K562 treated with DMSO at 1 percent for 48 hours (cell line): ENCODE measurements around the gene IL4. TPM values are rescaled to one million over a fixed set of nuclear protein-coding genes. Genes with fewer than 3 reads are reported as not detected.

Source experiments
- total RNA-seq: library from RNA; unstranded; fragments of 300-600 nt; gene quantifications from 2 replicates; pipeline ENCODE4 v1.2.3, GENCODE V29; 2022; ENCODE audit warnings: low replicate concordance; ENCODE audit errors: extremely low read depth

The IL4 gene
- total RNA-seq: not detected in 2 replicates

GRCh38 chr5:132673939-132674630 is at the start of gene IL4:
TSS of gene IL4 (plus strand) at chr5:132673989. CDS start at chr5:132674051, 62 bp downstream.

DNA sequence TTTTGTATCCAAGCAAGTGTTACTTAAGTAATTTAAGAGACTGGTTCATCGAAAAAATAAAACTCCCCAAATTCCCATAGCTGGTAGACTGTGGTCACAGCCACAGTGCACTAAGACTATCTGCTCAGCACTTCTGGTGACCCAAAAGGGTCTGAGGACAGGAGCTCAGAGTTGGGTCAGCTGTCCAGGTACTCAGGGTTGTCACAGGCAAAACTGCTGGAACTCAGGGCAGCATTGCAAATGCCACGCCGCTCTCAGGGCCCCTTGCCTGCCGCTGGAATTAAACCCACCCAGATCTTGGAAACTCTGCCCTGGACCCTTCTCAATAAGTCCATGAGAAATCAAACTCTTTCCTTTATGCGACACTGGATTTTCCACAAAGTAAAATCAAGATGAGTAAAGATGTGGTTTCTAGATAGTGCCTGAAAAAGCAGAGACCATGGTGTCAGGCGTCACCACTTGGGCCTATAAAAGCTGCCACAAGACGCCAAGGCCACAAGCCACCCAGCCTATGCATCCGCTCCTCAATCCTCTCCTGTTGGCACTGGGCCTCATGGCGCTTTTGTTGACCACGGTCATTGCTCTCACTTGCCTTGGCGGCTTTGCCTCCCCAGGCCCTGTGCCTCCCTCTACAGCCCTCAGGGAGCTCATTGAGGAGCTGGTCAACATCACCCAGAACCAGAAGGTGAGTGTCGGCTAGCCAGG is 16.0 kb upstream of the IL4 start, which contains the start of gene IL13:
Gene IL13, plus strand, starts transcription at position 498 of the 705 bp plus-strand sequence. Its CDS starts 14 bp downstream, at position 512.

Other genes starting within 250 kb of the IL4 start
- gene IRF1, start 183.2 kb upstream of the IL4 start, total RNA-seq: not detected in 2 replicates
- gene IL5, start 130.5 kb upstream of the IL4 start, total RNA-seq: not detected in 2 replicates
- not detected in 2 replicates for gene RAD50, start 117.0 kb upstream of the IL4 start, total RNA-seq
- not detected in 2 replicates for gene IL13, start 15.8 kb upstream of the IL4 start, total RNA-seq
- not detected in 2 replicates for gene KIF3A, start 63.6 kb downstream of the IL4 start, total RNA-seq
- gene CCNI2, start 73.4 kb downstream of the IL4 start, total RNA-seq: not detected in 2 replicates
- not detected in 2 replicates for gene SEPTIN8, start 103.2 kb downstream of the IL4 start, total RNA-seq
- gene SOWAHA, start 139.3 kb downstream of the IL4 start, total RNA-seq: not detected in 2 replicates
- not detected in 2 replicates for gene SHROOM1, start 156.7 kb downstream of the IL4 start, total RNA-seq
- not detected in 2 replicates for gene GDF9, start 192.5 kb downstream of the IL4 start, total RNA-seq
- gene UQCRQ, start 192.7 kb downstream of the IL4 start, total RNA-seq: not detected in 2 replicates
- gene LEAP2, start 199.7 kb downstream of the IL4 start, total RNA-seq: not detected in 2 replicates